GM23338 (cell line): Measurements from ENCODE around the gene CNTNAP2. TPM values are rescaled to one million over a fixed set of nuclear protein-coding genes. Genes with fewer than 3 reads are reported as not detected.

Experiments
- ATAC-seq: fragments of 200-7000 bp; cut with Tn5 transposase; 3 replicates; pipeline ENCODE4 v1.9.1; 2020
- DNase-seq: peaks from one replicate; pipeline ENCODE4 v3.0.0-alpha.2; 2015; ENCODE audit warnings: low spot score
- H2AFZ ChIP-seq: fragments of 200-600 bp; sonication (generic); 2 replicates; pipeline ENCODE4 v1.8.0; 2016; ENCODE audit warnings: antibody characterized with exemption, mild to moderate bottlenecking, moderate library complexity
- H3F3A ChIP-seq: fragments of 200-600 bp; sonication (generic); replicated peaks from 2 replicates; pipeline ENCODE4 v1.8.0; 2017; ENCODE audit warnings: antibody characterized with exemption, mixed run types, low read depth
- H3K27ac ChIP-seq: fragments of 200-600 bp; sonication (generic); 2 replicates; pipeline ENCODE4 v1.6.1; 2016; ENCODE audit warnings: low read depth
- H3K27me3 ChIP-seq: fragments of 200-600 bp; sonication (generic); 2 replicates; pipeline ENCODE4 v1.8.0; 2016; ENCODE audit warnings: mild to moderate bottlenecking, mixed run types, moderate library complexity; ENCODE audit not compliant: insufficient read depth
- H3K36me3 ChIP-seq: fragments of 200-600 bp; sonication (generic); 2 replicates; pipeline ENCODE4 v1.8.0; 2016; ENCODE audit warnings: mild to moderate bottlenecking; ENCODE audit not compliant: insufficient read depth
- H3K4me1 ChIP-seq: fragments of 200-600 bp; sonication (generic); 2 replicates; pipeline ENCODE4 v1.8.0; 2016; ENCODE audit warnings: mild to moderate bottlenecking, moderate library complexity; ENCODE audit not compliant: insufficient read depth
- H3K4me2 ChIP-seq: fragments of 200-600 bp; sonication (generic); 2 replicates; pipeline ENCODE4 v1.7.1; 2017; ENCODE audit warnings: mixed run types
- H3K4me3 ChIP-seq: fragments of 200-600 bp; sonication (generic); 2 replicates; pipeline ENCODE4 v1.6.1; 2016; ENCODE audit warnings: mixed run types
- H3K79me2 ChIP-seq: fragments of 200-600 bp; sonication (generic); replicated peaks from 2 replicates; pipeline ENCODE4 v1.8.0; 2017; ENCODE audit warnings: mild to moderate bottlenecking; ENCODE audit not compliant: insufficient read depth
- H3K9me2 ChIP-seq: fragments of 200-600 bp; sonication (generic); 2 replicates; pipeline ENCODE4 v1.8.0; 2017; ENCODE audit not compliant: insufficient read depth
- H4K20me1 ChIP-seq: fragments of 200-600 bp; sonication (generic); replicated peaks from 2 replicates; pipeline ENCODE4 v1.8.0; 2017; ENCODE audit warnings: mild to moderate bottlenecking; ENCODE audit not compliant: insufficient read depth
- H3K27ac Mint-ChIP-seq: 2 replicates; pipeline ENCODE4 v1.8.0; 2020; ENCODE audit warnings: inconsistent platforms, mild to moderate bottlenecking, moderate library complexity, mixed read lengths
- H3K27me3 Mint-ChIP-seq: 3 replicates; pipeline ENCODE4 v1.8.0; 2022; ENCODE audit warnings: low read depth, mild to moderate bottlenecking, moderate library complexity, mixed read lengths, inconsistent platforms; ENCODE audit not compliant: insufficient read depth, poor library complexity
- H3K36me3 Mint-ChIP-seq: 3 replicates; pipeline ENCODE4 v1.8.0; 2021; ENCODE audit warnings: low read depth, mild to moderate bottlenecking, inconsistent platforms, moderate library complexity, mixed read lengths
- H3K4me1 Mint-ChIP-seq: 3 replicates; pipeline ENCODE4 v1.8.0; 2020; ENCODE audit warnings: mild to moderate bottlenecking, inconsistent platforms, mixed read lengths
- H3K4me3 Mint-ChIP-seq: 3 replicates; pipeline ENCODE4 v1.8.0; 2021; ENCODE audit warnings: moderate library complexity, mild to moderate bottlenecking, inconsistent platforms, mixed read lengths
- H3K9me3 Mint-ChIP-seq: 3 replicates; pipeline ENCODE4 v1.8.0; 2020; ENCODE audit warnings: moderate library complexity, mild to moderate bottlenecking, inconsistent platforms, mixed read lengths
- CREB1 ChIP-seq: fragments of 250-450 bp; sonication (Bioruptor Pico); IDR thresholded peaks from 2 replicates; pipeline ENCODE4 v1.5.0; 2020; ENCODE audit warnings: low read depth, mild to moderate bottlenecking, moderate library complexity
- NANOG ChIP-seq: IDR thresholded peaks from 2 replicates; pipeline ENCODE4 v1.6.1; 2016; ENCODE audit warnings: antibody characterized with exemption, borderline replicate concordance
- POLR2AphosphoS5 ChIP-seq: IDR thresholded peaks from 2 replicates; pipeline ENCODE4 v1.6.1; 2016; ENCODE audit warnings: antibody characterized with exemption, low read depth
- REST ChIP-seq: IDR thresholded peaks from one replicate; pipeline ENCODE4 v1.6.1; 2018; ENCODE audit warnings: antibody characterized with exemption; ENCODE audit not compliant: unreplicated experiment
- STAT1 ChIP-seq: IDR thresholded peaks from one replicate; pipeline ENCODE4 v1.6.1; 2016; ENCODE audit warnings: antibody characterized with exemption; ENCODE audit not compliant: unreplicated experiment
- ZNF114 ChIP-seq: fragments of 250-450 bp; sonication (Bioruptor Pico); IDR thresholded peaks from 2 replicates; pipeline ENCODE4 v1.5.0; 2020; ENCODE audit warnings: mild to moderate bottlenecking, moderate library complexity
- ZNF331 ChIP-seq: fragments of 250-450 bp; sonication (Bioruptor Pico); IDR thresholded peaks from 2 replicates; pipeline ENCODE4 v1.5.0; 2020; ENCODE audit warnings: low read depth, mild to moderate bottlenecking, moderate library complexity
- polyA plus RNA-seq: library from polyadenylated mRNA; unstranded; fragments of >200 nt; fragmentation: Nextera tagmentation; extraction: Ambion mirVana; gene quantifications from 2 replicates; pipeline ENCODE4 v1.2.1, GENCODE V29; 2016
- total RNA-seq: library from RNA; depleted of rRNA; stranded (reverse); fragments of >200 nt; shearing (Covaris generic); gene quantifications from 2 replicates; pipeline ENCODE4 v1.2.3, GENCODE V29; 2014
- TF ChIP-seq, protein P1 (sequence below): IDR thresholded peaks from 2 replicates; pipeline ENCODE4 v1.6.1; 2016; ENCODE audit warnings: antibody characterized with exemption
- TF ChIP-seq, protein P2 (sequence below), 2 experiments: fragments of 200-600 bp in 1 of 2; sonication (generic) in 1 of 2; conservative IDR thresholded peaks; 2 replicates each; pipeline versions ENCODE4 v1.5.1 to v1.6.1; 2016 to 2017; ENCODE audit warnings: antibody characterized with exemption in 2 of 2, low read depth in 2 of 2, mild to moderate bottlenecking in 2 of 2, moderate library complexity in 1 of 2

The CNTNAP2 gene
- total and polyA plus RNA-seq, 2 experiments from 2014 or later: 38.2 to 61.3 TPM

DNA sequence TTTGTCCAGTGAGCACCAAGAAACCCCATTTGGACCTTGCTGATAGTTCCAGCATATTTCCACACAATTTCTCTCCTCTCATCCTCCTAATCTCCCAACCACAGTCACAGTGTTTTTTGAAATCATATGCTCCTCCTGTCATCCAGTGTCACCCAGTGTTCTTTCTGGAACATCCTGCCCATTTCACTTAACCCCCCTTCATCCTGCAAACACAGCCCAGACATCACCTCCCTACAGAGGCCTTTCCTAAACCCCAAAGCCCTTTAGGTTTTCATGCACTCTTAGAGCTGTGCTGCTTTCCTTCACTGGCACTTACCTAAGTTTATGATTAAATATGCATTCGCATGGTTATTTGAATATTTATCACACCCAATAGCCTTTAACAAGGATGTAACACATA is 1316.0 kb downstream of the CNTNAP2 start (continued):
- TF ChIP-seq, protein P1, sequence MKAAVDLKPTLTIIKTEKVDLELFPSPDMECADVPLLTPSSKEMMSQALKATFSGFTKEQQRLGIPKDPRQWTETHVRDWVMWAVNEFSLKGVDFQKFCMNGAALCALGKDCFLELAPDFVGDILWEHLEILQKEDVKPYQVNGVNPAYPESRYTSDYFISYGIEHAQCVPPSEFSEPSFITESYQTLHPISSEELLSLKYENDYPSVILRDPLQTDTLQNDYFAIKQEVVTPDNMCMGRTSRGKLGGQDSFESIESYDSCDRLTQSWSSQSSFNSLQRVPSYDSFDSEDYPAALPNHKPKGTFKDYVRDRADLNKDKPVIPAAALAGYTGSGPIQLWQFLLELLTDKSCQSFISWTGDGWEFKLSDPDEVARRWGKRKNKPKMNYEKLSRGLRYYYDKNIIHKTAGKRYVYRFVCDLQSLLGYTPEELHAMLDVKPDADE: no peak
- TF ChIP-seq, protein P2, sequence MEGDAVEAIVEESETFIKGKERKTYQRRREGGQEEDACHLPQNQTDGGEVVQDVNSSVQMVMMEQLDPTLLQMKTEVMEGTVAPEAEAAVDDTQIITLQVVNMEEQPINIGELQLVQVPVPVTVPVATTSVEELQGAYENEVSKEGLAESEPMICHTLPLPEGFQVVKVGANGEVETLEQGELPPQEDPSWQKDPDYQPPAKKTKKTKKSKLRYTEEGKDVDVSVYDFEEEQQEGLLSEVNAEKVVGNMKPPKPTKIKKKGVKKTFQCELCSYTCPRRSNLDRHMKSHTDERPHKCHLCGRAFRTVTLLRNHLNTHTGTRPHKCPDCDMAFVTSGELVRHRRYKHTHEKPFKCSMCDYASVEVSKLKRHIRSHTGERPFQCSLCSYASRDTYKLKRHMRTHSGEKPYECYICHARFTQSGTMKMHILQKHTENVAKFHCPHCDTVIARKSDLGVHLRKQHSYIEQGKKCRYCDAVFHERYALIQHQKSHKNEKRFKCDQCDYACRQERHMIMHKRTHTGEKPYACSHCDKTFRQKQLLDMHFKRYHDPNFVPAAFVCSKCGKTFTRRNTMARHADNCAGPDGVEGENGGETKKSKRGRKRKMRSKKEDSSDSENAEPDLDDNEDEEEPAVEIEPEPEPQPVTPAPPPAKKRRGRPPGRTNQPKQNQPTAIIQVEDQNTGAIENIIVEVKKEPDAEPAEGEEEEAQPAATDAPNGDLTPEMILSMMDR (conservative IDR thresholded peaks at IDR 0.05; ENCODE audit: low read depth in 2 of 2): no peak
- no peak for TF ChIP-seq POLR2AphosphoS5

DNA sequence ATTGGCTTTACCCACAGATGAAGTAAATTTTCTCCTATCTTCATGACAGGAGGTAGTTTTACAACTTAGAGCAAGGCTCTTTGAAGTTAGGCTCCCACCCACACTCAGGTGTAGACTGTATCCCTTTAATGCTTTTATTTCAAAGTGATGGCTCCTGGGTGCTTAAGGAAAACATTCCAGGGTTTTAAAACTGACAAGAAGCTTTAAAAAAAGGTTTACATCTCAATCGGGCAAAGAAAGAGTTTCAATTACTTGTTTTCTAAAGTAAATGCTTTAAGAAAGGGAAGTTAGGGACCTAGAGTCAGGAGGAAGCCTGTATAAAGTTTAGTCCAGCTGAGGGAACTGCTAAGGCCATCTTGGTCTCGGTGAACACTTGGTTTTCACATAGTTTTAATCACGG is 1320.1 kb downstream of the CNTNAP2 start:
- H3K36me3 Mint-ChIP-seq: peaks cover 4% of the 10 kb centered on the region; the same call in 2 of the 3 replicates

DNA sequence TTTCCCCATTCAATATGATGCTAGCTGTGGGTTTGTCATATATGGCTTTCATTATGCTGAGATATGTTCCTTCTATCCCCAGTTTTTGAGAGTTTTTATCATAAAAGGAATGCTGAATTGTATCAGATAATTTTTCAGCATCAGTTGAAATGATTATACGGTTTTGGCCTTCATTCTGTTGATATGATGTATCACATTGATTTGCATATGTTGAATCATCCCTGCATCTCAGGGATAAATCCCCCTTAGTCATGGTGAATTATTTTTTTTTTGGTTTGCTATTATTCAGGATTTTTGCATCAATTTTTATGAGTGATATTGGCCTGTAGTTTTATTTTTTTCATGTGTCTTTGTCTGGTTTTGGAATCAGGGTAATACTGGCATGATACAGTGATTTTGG is 1321.6 kb downstream of the CNTNAP2 start:
- H3K4me3 Mint-ChIP-seq: no peak overlapping the region
- H3K4me3 ChIP-seq: no peak overlapping the region
- no peak for ATAC-seq
- no peak overlapping the region for H3K27ac Mint-ChIP-seq
- no peaks in the 10 kb centered on the region for H3K36me3 ChIP-seq
- no peaks in the 10 kb centered on the region for H4K20me1 ChIP-seq
- H3K27ac ChIP-seq: no peak overlapping the region
- DNase-seq: no peak
- peaks cover 10% of the 10 kb centered on the region; the same call in 2 of the 3 replicates for H3K36me3 Mint-ChIP-seq
- H3K4me1 Mint-ChIP-seq: 0 out of 3 replicates have a peak, but pooled peaks cover under 1% of the 10 kb centered on the region
- no peaks in the 10 kb centered on the region for H3K79me2 ChIP-seq
- H3K9me2 ChIP-seq: no peaks in the 10 kb centered on the region
- H3F3A ChIP-seq: no peaks in the 10 kb centered on the region
- peaks cover 82% of the 10 kb centered on the region for H3K27me3 ChIP-seq
- H3K4me1 ChIP-seq: no peaks in the 10 kb centered on the region
- H3K27me3 Mint-ChIP-seq: peaks cover 55% of the 10 kb centered on the region
- no peak overlapping the region for H3K4me2 ChIP-seq
- no peak overlapping the region for H2AFZ ChIP-seq
- peaks cover 42% of the 10 kb centered on the region for H3K9me3 Mint-ChIP-seq
- no peak for TF ChIP-seq ZNF331 (CRISPR knock-in tag)
- TF ChIP-seq, protein P2 (conservative IDR thresholded peaks at IDR 0.05; ENCODE audit: low read depth in 2 of 2): no peak
- no peak for TF ChIP-seq NANOG
- no peak for TF ChIP-seq ZNF114 (CRISPR knock-in tag)
- no peak for TF ChIP-seq STAT1
- no peak for TF ChIP-seq REST

More for the DNA sequence above, 1320.1 kb downstream of the CNTNAP2 start:
- Histone ChIP-seq H4K20me1 (no peaks in the 10 kb centered on the region), H3K4me3 (no peak overlapping the region), H3K27me3 (peaks cover 94% of the 10 kb centered on the region), H3K4me2 (no peak overlapping the region), H2AFZ (no peak overlapping the region), H3F3A (no peaks in the 10 kb centered on the region), H3K27ac (no peak overlapping the region), H3K36me3 (no peaks in the 10 kb centered on the region), H3K79me2 (no peaks in the 10 kb centered on the region), H3K9me2 (no peaks in the 10 kb centered on the region), H3K4me1 (no peaks in the 10 kb centered on the region)
- Mint-ChIP-seq H3K4me1 (no peaks in the 10 kb centered on the region), H3K4me3 (no peak overlapping the region), H3K27me3 (peaks cover 52% of the 10 kb centered on the region), H3K27ac (no peak overlapping the region), H3K9me3 (peaks cover 30% of the 10 kb centered on the region; the same call in 2 of the 3 replicates)
- TF ChIP-seq POLR2AphosphoS5: peak; percentile 39
- no peak for TF ChIP-seq ZNF331 (CRISPR knock-in tag)
- TF ChIP-seq, protein P2 (conservative IDR thresholded peaks at IDR 0.05; ENCODE audit: low read depth in 2 of 2): no peak
- no peak for TF ChIP-seq CREB1
- TF ChIP-seq ZNF114 (CRISPR knock-in tag): no peak
- no peak for TF ChIP-seq STAT1
- peak; percentile 82 for TF ChIP-seq NANOG
- ATAC-seq (peak; percentile 79), DNase-seq (peak; percentile 48)
